Activated CD4-positive, alpha-beta T cell treated with anti-CD3 and anti-CD28 coated beads, Interleukin-2, amount 50 U/mL, for 4 hours (primary cell): Measurements from ENCODE around the gene NUTM1.
"Not testable (repeated sequence)": the region's sequence is repeated elsewhere in the genome, so short reads cannot be mapped to it uniquely, and the experiment has no call there.

Experiments
- DNase-seq, 2 experiments: peaks; one replicate each; pipeline ENCODE4 v3.0.0-alpha.2; 2020

Gene NUTM1

DNA sequence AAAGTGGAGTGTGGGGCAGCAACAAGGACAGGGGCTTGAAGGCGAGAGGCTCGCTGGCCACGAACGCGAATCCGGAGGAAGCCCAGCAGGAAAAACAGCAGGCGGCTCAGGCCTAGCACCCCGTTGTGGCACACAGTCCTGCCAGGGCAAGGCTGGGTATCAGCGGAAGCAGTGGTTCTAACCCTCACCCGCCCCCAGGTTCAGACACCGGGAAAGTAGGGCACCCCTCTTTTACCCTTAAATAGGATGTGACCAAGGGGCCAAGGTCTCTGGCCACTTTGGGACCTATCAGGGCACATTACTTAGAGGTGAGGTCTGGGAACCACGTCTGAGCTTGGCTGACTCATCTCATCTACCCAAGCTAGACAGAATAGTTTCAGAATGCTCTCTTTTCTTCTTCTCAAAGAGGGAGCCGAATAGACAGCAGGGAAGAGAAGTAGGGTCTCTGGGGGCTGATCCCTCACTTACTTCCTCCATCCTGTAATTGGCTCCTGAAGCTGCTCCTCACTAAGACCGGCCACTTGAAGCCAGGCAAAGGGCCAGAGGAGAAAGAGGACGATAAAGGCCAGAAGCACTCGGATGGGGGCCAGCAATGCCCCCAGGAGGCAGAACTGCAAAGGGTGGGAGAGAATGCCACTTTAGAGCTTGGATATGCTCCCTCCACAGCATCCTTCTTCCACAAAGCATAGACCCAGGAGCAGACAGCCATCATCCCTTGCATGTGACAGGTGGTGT is 22.1 kb downstream of the NUTM1 start:
- DNase-seq: no peak

- no peak for DNase-seq
Measured at GRCh38 chr15:34365836-34366235, 22.7 kb downstream of the NUTM1 start.

GRCh38 chr15:34366271-34367065 is 23.4 kb downstream of the NUTM1 start:
- DNase-seq: no peak

GRCh38 chr15:34367101-34368081 is 24.3 kb downstream of the NUTM1 start, which contains the start of gene LPCAT4:
LPCAT4 (minus strand) TSS chr15:34367196; CDS start chr15:34367100, 96 bp downstream.
- DNase-seq: peak; percentile 83 to 84

DNA sequence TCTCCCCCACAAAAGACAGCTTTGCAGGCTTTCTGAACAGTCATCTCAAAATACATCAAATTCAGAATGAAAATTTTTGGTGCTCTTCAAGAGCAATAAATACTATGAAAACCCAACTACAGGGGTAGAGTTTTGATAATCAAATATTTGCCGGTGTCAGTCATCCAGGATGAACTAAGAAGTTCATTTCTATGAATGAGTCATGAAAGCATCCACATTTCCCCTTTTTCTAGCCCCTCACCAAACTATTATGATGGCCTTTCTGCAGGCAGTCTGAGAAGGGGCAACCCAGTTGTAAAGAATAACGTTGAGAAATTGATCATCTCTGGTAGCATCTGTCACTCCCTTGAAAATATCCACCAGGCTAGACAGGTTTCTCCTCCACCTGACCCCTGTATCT is 27.0 kb downstream of the NUTM1 start:
- no peak for DNase-seq

DNA sequence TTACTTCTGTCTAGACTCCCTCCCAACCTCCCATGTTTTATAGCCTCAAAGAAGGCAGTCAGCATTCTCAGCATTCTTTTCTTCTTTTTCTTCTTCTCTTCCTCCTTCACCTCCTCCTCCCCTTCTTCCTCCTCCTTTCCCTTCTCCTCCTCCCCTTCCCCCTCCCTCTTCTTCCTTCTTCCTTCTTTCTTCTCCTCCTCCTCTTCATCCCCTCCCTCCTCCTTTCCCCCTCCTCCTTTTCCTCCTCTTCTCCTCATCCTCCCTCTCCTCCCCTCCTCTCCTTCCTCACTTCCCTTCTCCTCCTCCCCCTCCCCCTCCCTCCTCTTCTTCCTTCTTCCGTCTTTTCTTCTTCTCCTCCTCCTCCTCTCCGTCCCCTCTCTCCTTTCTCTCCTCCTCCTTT is 27.5 kb downstream of the NUTM1 start:
- DNase-seq: no peak

GRCh38 chr15:34373951-34374350 is 30.8 kb downstream of the NUTM1 start:
- DNase-seq: no peak

GRCh38 chr15:34374816-34375215 is 31.7 kb downstream of the NUTM1 start:
- DNase-seq: no peak

- DNase-seq: not testable (repeated sequence)
Measured at GRCh38 chr15:34375541-34375940, 32.4 kb downstream of the NUTM1 start.

DNA sequence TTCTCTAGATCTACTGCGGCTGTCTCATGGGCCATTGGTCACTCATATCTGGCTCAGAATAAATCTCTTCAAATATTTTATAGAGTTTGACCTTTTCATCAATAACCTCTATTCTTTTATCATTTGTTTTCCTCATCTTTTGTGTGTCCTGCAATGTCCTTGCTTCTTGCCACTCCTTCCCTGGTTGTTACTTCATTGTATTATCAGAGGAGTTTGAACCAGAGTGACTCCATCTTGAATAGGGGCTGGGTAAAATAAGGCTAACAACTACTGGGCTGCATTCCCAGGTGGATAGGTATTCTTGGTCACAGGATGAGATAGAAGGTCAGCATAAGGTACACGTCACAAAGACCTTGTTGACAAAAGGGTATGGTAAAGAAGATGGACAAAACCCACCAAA is 33.7 kb downstream of the NUTM1 start:
- no peak for DNase-seq

GRCh38 chr15:34380491-34380890 is 37.4 kb downstream of the NUTM1 start:
- DNase-seq: not testable (repeated sequence)

DNA sequence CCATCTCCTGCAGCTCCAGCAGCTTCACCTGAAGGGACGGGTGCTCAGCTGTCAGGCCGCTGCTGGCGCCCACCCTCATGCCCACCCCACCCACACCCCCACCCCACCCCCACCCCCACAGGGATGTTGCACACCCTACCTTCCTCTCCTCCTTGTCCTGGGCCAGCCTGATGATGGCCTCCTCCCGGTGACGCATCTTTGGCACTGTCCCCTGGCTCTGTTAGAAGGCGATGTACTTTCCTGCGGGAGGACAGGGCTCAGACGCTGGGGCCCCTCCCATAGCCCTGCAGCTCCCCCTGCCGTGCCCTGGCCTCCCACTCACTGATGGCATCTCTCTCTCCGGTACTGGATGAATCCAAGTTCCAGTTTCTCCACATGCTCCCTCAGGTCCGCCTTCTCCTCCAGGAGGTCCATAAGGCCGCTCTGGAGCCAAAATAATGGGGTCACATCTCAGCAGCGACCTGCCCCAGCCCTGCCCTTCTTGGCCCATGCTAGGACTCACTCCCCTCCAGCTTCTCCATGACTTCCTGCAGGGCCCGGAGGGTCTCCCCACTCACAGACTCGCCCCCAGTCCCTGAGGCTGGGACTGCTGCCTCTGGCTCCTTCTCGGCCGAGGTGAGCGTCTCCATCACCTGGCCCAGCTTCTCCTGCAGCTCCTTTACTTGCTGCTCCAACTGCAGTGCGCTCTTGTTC is 38.9 kb downstream of the NUTM1 start:
- not testable (repeated sequence) for DNase-seq

- not testable (repeated sequence) for DNase-seq
Measured at GRCh38 chr15:34389594-34390086, 46.5 kb downstream of the NUTM1 start.

- not testable (repeated sequence) for DNase-seq
Measured at GRCh38 chr15:34392981-34393380, 49.9 kb downstream of the NUTM1 start.

DNA sequence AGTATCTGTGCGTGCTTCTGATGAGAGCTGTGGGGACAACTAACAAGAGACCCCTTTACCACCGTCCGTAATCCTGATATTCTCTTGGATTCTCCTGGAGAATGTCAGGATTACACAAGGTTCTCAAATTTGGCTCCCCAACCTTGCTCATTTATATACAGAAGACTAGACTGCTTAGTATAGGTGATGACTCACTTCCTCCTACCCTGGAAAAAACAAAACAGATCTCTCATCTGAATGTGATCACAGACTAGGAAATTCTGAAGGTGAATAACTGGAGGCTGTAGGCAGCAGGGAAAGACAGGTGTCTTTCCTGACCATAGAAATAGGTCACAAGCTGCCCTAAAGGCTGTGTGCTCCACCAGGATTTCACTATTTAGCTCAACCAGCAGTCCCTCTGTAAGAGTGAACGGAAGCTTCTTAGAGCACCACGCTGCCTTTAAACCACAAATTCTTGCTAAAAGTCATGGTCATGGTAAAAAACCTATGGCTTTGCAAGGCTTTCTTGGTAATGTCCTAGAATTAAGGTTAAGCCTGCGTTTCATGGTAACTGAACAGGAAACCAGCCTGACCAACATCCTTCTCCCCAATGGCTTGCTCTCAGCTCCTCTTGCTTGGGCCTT is 54.6 kb downstream of the NUTM1 start:
- not testable (repeated sequence) for DNase-seq

GRCh38 chr15:34403160-34403598 is 60.1 kb downstream of the NUTM1 start:
- not testable (repeated sequence) for DNase-seq

GRCh38 chr15:34403899-34404298 is 60.8 kb downstream of the NUTM1 start:
- not testable (repeated sequence) for DNase-seq
